Measurements from ENCODE around the gene NMBR.

- TF ChIP-seq, protein P1, sequence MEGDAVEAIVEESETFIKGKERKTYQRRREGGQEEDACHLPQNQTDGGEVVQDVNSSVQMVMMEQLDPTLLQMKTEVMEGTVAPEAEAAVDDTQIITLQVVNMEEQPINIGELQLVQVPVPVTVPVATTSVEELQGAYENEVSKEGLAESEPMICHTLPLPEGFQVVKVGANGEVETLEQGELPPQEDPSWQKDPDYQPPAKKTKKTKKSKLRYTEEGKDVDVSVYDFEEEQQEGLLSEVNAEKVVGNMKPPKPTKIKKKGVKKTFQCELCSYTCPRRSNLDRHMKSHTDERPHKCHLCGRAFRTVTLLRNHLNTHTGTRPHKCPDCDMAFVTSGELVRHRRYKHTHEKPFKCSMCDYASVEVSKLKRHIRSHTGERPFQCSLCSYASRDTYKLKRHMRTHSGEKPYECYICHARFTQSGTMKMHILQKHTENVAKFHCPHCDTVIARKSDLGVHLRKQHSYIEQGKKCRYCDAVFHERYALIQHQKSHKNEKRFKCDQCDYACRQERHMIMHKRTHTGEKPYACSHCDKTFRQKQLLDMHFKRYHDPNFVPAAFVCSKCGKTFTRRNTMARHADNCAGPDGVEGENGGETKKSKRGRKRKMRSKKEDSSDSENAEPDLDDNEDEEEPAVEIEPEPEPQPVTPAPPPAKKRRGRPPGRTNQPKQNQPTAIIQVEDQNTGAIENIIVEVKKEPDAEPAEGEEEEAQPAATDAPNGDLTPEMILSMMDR (IDR thresholded peaks at IDR 0.05): no peak
- no peak for TF ChIP-seq POLR2A (IDR thresholded peaks at IDR 0.05)
Measured at GRCh38 chr6:142187209-142187608, 40.3 kb upstream of the NMBR start.

All from uterus (tissue), 2 donors.